ENCODE measurements around the gene MST1.
A peak's percentile ranks its signal among the peaks of the same experiment; 100 is the strongest.

Gene MST1

GRCh38 chr3:49671291-49672288, 17.7 kb downstream of the MST1 start:
- H3K27ac ChIP-seq (ENCODE audit: low read depth, low read length): no peak overlapping the region
- H3K9me3 ChIP-seq (ENCODE audit: control insufficient read depth, insufficient read depth, low read length): no peaks in the 10 kb centered on the region
- H3K27me3 ChIP-seq (ENCODE audit: control insufficient read depth, insufficient read depth, low read length): no peaks in the 10 kb centered on the region
- peaks cover 6% of the 10 kb centered on the region; the same call in 1 of the 2 replicates for H3K4me1 ChIP-seq (ENCODE audit: control insufficient read depth, insufficient read depth, low read length)
- no peak overlapping the region for H3K9ac ChIP-seq (ENCODE audit: low read depth, low read length)
- H3K4me3 ChIP-seq (ENCODE audit: low read depth, low read length): no peak overlapping the region
- peaks cover 14% of the 10 kb centered on the region for H3K36me3 ChIP-seq (ENCODE audit: control insufficient read depth, insufficient read depth, low read length)

GRCh38 chr3:49670940-49671290, 18.4 kb downstream of the MST1 start:
- H3K4me1 ChIP-seq (ENCODE audit: control insufficient read depth, insufficient read depth, low read length): peaks cover 6% of the 10 kb centered on the region; the same call in 1 of the 2 replicates
- no peaks in the 10 kb centered on the region for H3K9me3 ChIP-seq (ENCODE audit: control insufficient read depth, insufficient read depth, low read length)
- H3K9ac ChIP-seq (ENCODE audit: low read depth, low read length): no peak overlapping the region
- no peak overlapping the region for H3K4me3 ChIP-seq (ENCODE audit: low read depth, low read length)
- no peak overlapping the region for H3K27ac ChIP-seq (ENCODE audit: low read depth, low read length)
- peaks cover 7% of the 10 kb centered on the region for H3K36me3 ChIP-seq (ENCODE audit: control insufficient read depth, insufficient read depth, low read length)
- H3K27me3 ChIP-seq (ENCODE audit: control insufficient read depth, insufficient read depth, low read length): no peaks in the 10 kb centered on the region

- H3K9ac ChIP-seq (ENCODE audit: low read depth, low read length): no peak overlapping the region
- H3K27ac ChIP-seq (ENCODE audit: low read depth, low read length): no peak overlapping the region
- H3K36me3 ChIP-seq (ENCODE audit: control insufficient read depth, insufficient read depth, low read length): no peaks in the 10 kb centered on the region
- H3K27me3 ChIP-seq (ENCODE audit: control insufficient read depth, insufficient read depth, low read length): no peaks in the 10 kb centered on the region
- H3K9me3 ChIP-seq (ENCODE audit: control insufficient read depth, insufficient read depth, low read length): no peaks in the 10 kb centered on the region
- peaks cover 3% of the 10 kb centered on the region; the same call in 1 of the 2 replicates for H3K4me1 ChIP-seq (ENCODE audit: control insufficient read depth, insufficient read depth, low read length)
- H3K4me3 ChIP-seq (ENCODE audit: low read depth, low read length): no peak overlapping the region
These were observed 19.9 kb downstream of the MST1 start for GRCh38 chr3:49669352-49669751.

GRCh38 chr3:49668861-49669260, 20.4 kb downstream of the MST1 start:
- Histone ChIP-seq H3K36me3 (ENCODE audit: control insufficient read depth, insufficient read depth, low read length) (no peaks in the 10 kb centered on the region), H3K27ac (ENCODE audit: low read depth, low read length) (no peak overlapping the region), H3K27me3 (ENCODE audit: control insufficient read depth, insufficient read depth, low read length) (no peaks in the 10 kb centered on the region), H3K4me3 (ENCODE audit: low read depth, low read length) (no peak overlapping the region), H3K9ac (ENCODE audit: low read depth, low read length) (no peak overlapping the region), H3K9me3 (ENCODE audit: control insufficient read depth, insufficient read depth, low read length) (no peaks in the 10 kb centered on the region), H3K4me1 (ENCODE audit: control insufficient read depth, insufficient read depth, low read length) (peaks cover 3% of the 10 kb centered on the region; the same call in 1 of the 2 replicates)

- Histone ChIP-seq H3K9me3 (ENCODE audit: control insufficient read depth, insufficient read depth, low read length) (no peaks in the 10 kb centered on the region), H3K4me3 (ENCODE audit: low read depth, low read length) (no peak overlapping the region), H3K4me1 (ENCODE audit: control insufficient read depth, insufficient read depth, low read length) (peaks cover 3% of the 10 kb centered on the region; the same call in 1 of the 2 replicates), H3K27ac (ENCODE audit: low read depth, low read length) (no peak overlapping the region), H3K9ac (ENCODE audit: low read depth, low read length) (no peak overlapping the region), H3K27me3 (ENCODE audit: control insufficient read depth, insufficient read depth, low read length) (no peaks in the 10 kb centered on the region), H3K36me3 (ENCODE audit: control insufficient read depth, insufficient read depth, low read length) (no peaks in the 10 kb centered on the region)
These were observed 20.9 kb downstream of the MST1 start for GRCh38 chr3:49668414-49668797.

- Histone ChIP-seq H3K36me3 (ENCODE audit: control insufficient read depth, insufficient read depth, low read length) (no peaks in the 10 kb centered on the region), H3K9me3 (ENCODE audit: control insufficient read depth, insufficient read depth, low read length) (no peaks in the 10 kb centered on the region), H3K27ac (ENCODE audit: low read depth, low read length) (no peak overlapping the region), H3K9ac (ENCODE audit: low read depth, low read length) (no peak overlapping the region), H3K27me3 (ENCODE audit: control insufficient read depth, insufficient read depth, low read length) (no peaks in the 10 kb centered on the region), H3K4me1 (ENCODE audit: control insufficient read depth, insufficient read depth, low read length) (peaks cover 3% of the 10 kb centered on the region; the same call in 1 of the 2 replicates), H3K4me3 (ENCODE audit: low read depth, low read length) (no peak overlapping the region)
These were observed 21.4 kb downstream of the MST1 start for GRCh38 chr3:49667701-49668413.

- Histone ChIP-seq H3K9ac (ENCODE audit: low read depth, low read length) (no peak overlapping the region), H3K36me3 (ENCODE audit: control insufficient read depth, insufficient read depth, low read length) (no peaks in the 10 kb centered on the region), H3K4me1 (ENCODE audit: control insufficient read depth, insufficient read depth, low read length) (peaks cover 3% of the 10 kb centered on the region; the same call in 1 of the 2 replicates), H3K27me3 (ENCODE audit: control insufficient read depth, insufficient read depth, low read length) (no peaks in the 10 kb centered on the region), H3K27ac (ENCODE audit: low read depth, low read length) (no peak overlapping the region), H3K4me3 (ENCODE audit: low read depth, low read length) (no peak overlapping the region), H3K9me3 (ENCODE audit: control insufficient read depth, insufficient read depth, low read length) (no peaks in the 10 kb centered on the region)
These were observed 22.7 kb downstream of the MST1 start for GRCh38 chr3:49666592-49666991.

GRCh38 chr3:49665822-49666519, 23.3 kb downstream of the MST1 start:
- Histone ChIP-seq H3K27ac (ENCODE audit: low read depth, low read length) (no peak overlapping the region), H3K36me3 (ENCODE audit: control insufficient read depth, insufficient read depth, low read length) (no peaks in the 10 kb centered on the region), H3K27me3 (ENCODE audit: control insufficient read depth, insufficient read depth, low read length) (no peaks in the 10 kb centered on the region), H3K9me3 (ENCODE audit: control insufficient read depth, insufficient read depth, low read length) (no peaks in the 10 kb centered on the region), H3K4me3 (ENCODE audit: low read depth, low read length) (no peak overlapping the region), H3K9ac (ENCODE audit: low read depth, low read length) (peak overlapping the region; percentile 12; the same call in 1 of the 2 replicates), H3K4me1 (ENCODE audit: control insufficient read depth, insufficient read depth, low read length) (peaks cover 3% of the 10 kb centered on the region; the same call in 1 of the 2 replicates)

- H3K36me3 ChIP-seq (ENCODE audit: control insufficient read depth, insufficient read depth, low read length): no peaks in the 10 kb centered on the region
- no peak overlapping the region for H3K27ac ChIP-seq (ENCODE audit: low read depth, low read length)
- H3K4me3 ChIP-seq (ENCODE audit: low read depth, low read length): no peak overlapping the region
- no peak overlapping the region for H3K9ac ChIP-seq (ENCODE audit: low read depth, low read length)
- H3K4me1 ChIP-seq (ENCODE audit: control insufficient read depth, insufficient read depth, low read length): peaks cover 3% of the 10 kb centered on the region; the same call in 1 of the 2 replicates
- no peaks in the 10 kb centered on the region for H3K9me3 ChIP-seq (ENCODE audit: control insufficient read depth, insufficient read depth, low read length)
- no peaks in the 10 kb centered on the region for H3K27me3 ChIP-seq (ENCODE audit: control insufficient read depth, insufficient read depth, low read length)
These were observed 25.0 kb downstream of the MST1 start for GRCh38 chr3:49664300-49664699.

GRCh38 chr3:49663831-49664230, 25.4 kb downstream of the MST1 start:
- Histone ChIP-seq H3K27ac (ENCODE audit: low read depth, low read length) (no peak overlapping the region), H3K4me1 (ENCODE audit: control insufficient read depth, insufficient read depth, low read length) (peaks cover 3% of the 10 kb centered on the region; the same call in 1 of the 2 replicates), H3K27me3 (ENCODE audit: control insufficient read depth, insufficient read depth, low read length) (no peaks in the 10 kb centered on the region), H3K36me3 (ENCODE audit: control insufficient read depth, insufficient read depth, low read length) (no peaks in the 10 kb centered on the region), H3K9ac (ENCODE audit: low read depth, low read length) (no peak overlapping the region), H3K9me3 (ENCODE audit: control insufficient read depth, insufficient read depth, low read length) (no peaks in the 10 kb centered on the region), H3K4me3 (ENCODE audit: low read depth, low read length) (no peak overlapping the region)
